Uterus (tissue), 2 donors: ENCODE results near the gene RNF215.

Source experiments
- POLR2A ChIP-seq, 2 donors: fragments of 450-650 bp; IDR thresholded peaks; one replicate each; pipeline ENCODE4 v1.6.1; 2016; ENCODE audit warnings: antibody characterized with exemption in 2 of 2, mild to moderate bottlenecking in 1 of 2, moderate library complexity in 1 of 2
- TF ChIP-seq, protein P1 (sequence below), 4 experiments: fragments of 200-600 bp in 2 of 4; fragments of 450-650 bp in 2 of 4; sonication (generic) in 2 of 4; IDR thresholded peaks; one replicate each; pipeline ENCODE4 v1.5.1; 2016 to 2019; ENCODE audit warnings: antibody characterized with exemption in 4 of 4, mild to moderate bottlenecking in 2 of 4, moderate library complexity in 1 of 4

DNA sequence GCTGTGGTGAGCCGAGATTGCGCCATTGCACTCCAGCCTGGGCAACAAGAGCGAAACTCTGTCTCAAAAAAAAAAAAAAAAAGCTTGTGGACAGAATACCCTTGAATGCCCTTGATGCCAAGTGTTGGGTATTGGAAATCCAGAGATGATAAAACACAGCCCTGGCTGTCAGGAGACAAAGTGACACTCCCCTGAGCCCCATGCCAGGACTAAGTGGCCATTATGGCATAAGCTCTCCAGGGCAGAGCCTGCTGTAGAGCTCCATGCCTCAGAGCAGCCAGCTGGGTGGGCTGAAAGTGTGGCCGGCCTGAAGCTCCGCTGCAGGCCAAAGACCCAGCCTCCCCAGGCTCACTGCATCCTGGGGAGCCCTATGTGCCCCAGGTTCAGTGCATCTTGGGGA, 4.9 kb downstream of the RNF215 start:
- TF ChIP-seq, protein P1, sequence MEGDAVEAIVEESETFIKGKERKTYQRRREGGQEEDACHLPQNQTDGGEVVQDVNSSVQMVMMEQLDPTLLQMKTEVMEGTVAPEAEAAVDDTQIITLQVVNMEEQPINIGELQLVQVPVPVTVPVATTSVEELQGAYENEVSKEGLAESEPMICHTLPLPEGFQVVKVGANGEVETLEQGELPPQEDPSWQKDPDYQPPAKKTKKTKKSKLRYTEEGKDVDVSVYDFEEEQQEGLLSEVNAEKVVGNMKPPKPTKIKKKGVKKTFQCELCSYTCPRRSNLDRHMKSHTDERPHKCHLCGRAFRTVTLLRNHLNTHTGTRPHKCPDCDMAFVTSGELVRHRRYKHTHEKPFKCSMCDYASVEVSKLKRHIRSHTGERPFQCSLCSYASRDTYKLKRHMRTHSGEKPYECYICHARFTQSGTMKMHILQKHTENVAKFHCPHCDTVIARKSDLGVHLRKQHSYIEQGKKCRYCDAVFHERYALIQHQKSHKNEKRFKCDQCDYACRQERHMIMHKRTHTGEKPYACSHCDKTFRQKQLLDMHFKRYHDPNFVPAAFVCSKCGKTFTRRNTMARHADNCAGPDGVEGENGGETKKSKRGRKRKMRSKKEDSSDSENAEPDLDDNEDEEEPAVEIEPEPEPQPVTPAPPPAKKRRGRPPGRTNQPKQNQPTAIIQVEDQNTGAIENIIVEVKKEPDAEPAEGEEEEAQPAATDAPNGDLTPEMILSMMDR (IDR thresholded peaks at IDR 0.05) = no peak
- no peak for TF ChIP-seq POLR2A (IDR thresholded peaks at IDR 0.05)
